OCI-LY3 (cell line): ENCODE data around the gene RNF175.

Experiments used
- CTCF ChIP-seq: fragments of 200-600, 300-600 bp; sonication (generic); IDR thresholded peaks from 2 replicates; pipeline ENCODE4 v1.5.1; 2014; ENCODE audit warnings: antibody characterized with exemption, low read length, low read depth
- EZH2phosphoT487 ChIP-seq: fragments of 200-600 bp; shearing (Covaris generic); IDR thresholded peaks from 2 replicates; pipeline ENCODE4 v1.6.1; 2018; ENCODE audit warnings: antibody characterized with exemption, mixed run types, low read depth

GRCh38 chr4:153725831-153726154, 34.0 kb downstream of the RNF175 start:
- TF ChIP-seq CTCF: no peak
- TF ChIP-seq EZH2phosphoT487: no peak
